Cortex of kidney (tissue), 1 donor: ENCODE results near the gene TRIM10.
"Not testable (repeated sequence)": the region's sequence is repeated elsewhere in the genome, so short reads cannot be mapped to it uniquely, and the experiment has no call there.

Experiments
- DNase-seq: peaks from one replicate; lab custom pipeline; 2025; lab: John Stamatoyannopoulos, UW

Gene TRIM10

DNA sequence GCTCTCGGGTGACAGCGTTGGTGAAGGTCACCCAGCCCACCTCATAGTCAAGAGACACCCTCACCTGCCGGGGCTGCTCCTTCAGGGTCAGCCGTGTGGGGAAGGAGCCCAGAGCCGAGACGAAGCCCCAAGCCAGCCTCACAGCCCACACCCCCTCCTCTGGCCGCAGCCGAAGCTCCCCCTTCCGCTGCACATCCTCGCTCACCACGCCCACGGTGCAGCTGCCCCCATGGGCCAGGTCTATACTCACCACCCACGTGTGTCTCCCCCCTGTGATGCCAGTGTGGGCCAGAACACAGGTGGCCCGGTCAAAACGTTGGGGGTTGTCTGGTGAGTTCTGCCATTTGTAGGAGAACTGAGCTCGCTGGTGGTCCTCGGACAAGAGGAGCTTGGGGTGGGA lies 7.0 kb downstream of the TRIM10 start:
- DNase-seq: no peak

DNA sequence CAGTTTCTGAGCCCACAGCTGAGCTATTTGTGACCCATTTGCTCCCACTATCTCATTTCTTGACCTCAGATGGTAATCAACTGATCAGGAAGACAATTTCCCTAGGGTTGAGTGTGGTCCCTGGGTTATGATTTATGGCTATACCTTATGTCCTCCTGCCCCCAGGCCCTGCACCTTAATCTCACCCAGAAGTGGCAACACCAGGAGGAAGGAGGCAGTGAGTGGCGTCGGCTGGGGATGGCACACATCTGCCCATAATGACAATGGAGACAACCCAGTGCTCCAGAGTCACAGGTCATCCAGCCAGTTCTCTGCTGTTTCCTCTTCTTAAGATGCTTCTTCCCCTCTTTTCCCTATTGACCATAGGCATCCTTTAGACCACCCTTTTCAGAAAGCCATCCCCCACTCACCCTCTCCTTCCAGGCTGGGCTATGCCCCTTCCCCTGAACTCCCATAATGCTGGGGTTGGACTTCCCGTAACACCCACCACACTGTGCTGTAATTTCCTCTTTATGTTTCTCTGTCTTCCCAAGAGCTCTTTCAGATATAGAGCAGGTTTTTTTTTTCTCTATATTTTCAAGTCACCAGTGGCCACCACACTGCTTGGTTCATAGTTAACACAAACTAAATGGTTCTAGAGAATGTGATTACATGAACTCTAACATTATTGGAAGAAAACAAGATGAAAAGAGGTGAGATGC lies 8.0 kb downstream of the TRIM10 start:
- no peak for DNase-seq

DNA sequence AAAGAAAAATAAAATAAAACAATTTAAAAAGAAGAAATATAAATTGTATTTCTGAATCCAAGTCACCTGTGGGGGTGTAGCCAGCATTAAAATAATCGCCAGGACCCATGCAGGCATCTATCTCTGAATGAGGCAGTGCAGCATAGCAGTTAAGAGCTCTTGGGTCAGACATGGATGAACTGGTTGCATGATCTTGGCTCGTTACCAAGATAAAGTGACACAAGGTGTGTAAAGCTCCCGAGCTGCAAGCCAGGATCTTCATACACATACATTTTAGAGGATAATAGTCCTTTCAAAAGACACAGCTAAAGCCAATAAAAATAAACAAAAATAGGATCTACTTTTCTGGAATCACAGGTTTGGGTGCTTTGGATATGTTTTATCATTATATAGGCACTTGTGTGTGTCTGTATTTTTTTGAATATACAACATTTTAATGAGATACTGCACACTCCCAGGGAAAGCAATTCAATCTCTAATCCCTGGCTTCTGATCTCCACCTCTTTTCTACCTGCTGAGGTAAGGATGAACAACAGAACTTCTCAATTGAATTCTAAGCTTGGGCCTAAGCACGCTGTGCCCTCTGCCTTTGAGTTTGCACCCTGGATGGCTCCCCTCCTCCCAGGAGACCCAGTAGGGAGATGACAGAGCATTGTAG lies 8.9 kb downstream of the TRIM10 start:
- DNase-seq: no peak

DNA sequence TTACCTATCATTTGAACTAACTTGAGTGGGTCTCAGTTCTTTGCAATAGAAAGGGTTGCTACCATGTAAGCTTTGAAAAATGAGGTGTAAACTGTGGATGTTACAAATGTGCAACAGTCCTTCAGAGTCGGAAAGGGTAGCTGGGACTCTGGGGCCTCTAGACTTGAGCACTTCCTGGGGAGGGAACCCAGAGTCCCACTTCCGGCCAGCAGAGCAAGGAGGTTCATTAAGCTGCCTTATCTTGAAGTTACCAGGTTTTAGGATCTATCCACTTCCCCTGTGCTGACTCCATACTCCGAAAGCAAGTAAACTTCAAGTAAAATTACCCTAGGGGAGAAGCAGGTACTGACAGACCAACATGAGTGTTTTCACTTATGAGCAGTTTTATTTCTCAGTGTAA lies 9.4 kb downstream of the TRIM10 start:
- no peak for DNase-seq

DNA sequence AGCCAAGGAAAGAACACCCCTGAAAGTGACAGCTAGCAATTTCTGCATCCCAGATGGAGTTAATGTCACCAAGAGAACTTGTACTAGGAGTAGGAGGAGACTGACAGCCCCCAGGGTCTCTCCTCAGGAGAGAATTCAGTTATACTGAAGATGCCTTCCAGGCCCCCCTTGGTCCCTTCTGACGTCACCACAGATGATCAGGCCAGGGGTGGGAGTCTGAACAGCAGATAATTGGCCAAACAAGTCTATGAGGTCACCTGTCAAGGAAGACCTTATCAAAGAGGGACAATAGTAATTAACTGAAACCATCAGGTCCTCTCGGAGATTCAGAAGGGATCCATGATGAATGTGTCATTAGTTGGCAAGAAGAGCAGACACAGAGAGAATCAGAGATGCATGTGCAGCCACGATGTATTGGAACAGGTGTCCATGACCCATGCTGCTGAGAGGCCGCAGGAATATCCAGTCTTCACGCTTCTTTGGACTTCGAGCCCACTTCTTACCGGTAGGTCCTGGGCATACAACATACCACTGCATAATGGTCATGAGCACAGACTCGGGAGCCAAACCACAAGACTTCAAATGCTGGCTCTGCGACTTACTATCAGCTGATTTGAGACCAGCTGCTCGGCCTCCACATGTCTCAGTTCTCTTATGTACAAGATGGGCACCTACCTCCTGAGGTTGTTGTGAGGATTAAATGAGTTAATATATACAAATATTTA lies 10.2 kb downstream of the TRIM10 start:
- no peak for DNase-seq

DNA sequence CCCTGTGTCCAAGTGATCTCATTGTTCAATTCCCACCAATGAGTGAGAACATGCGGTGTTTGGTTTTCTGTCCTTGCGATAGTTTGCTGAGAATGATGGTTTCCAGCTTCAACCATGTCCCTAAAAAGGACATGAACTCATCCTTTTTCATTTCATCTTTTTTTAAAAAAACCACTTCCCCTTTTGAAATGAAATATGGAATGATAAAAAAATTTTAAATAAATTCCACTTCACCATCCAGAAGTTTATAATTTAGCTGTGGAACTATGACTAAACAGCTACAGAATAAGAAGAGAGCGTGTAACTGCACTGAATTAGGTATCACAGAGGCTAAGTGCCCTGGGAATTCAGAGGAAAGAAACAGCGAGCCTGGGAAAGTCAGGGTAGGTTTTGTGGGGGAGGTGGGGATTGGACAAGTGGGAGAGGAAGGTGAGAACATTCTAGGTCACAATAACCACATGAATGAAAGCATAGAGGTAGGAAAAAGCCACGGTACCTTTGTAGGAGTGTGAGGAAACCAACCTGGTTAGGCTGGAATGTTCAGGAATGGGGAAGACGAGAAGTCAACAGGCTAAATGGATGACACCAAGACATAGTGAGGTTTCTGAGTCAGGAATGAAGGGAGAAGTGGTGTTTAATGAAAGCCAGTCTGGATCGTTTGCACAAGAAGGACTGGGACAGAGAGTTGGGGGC lies 11.0 kb downstream of the TRIM10 start:
- no peak for DNase-seq

DNA sequence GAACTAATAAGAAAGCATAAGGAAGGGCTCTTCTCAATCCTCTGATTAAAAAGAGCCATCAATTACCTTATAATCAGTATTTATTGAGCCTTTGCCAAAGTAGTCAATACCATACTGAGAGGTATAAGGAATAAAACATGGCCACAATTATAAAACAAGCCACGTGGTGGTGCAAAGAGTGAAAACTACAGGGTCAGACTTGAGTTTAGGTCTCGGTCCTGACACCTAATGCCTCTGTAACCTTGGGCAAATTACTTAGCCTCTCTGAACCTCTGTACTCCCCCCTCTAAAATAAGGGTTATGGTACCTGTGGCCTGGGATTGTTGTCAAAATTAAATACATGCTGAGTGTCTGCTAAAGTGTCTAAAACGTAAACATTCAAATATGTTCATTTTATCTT lies 11.8 kb downstream of the TRIM10 start:
- DNase-seq: no peak

DNA sequence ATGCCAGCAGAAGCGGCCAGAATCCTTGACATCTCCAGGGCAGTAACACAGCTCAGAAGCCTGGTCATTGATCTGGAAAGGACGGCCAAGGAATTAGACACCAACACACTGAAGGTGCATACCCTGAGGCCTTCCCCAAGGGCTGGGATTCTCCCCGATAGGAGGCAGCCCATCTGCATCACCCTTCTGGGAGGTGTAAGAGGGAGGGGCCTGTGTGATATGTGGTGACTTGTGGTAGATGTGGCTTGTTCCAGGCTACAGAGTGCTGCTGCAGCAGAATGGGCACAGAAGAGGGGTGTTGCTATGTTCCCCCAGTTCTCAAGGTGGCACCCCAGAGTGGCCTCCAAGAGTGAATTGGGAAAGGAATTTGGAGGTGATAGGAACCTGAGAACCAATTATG lies 13.9 kb downstream of the TRIM10 start:
- no peak for DNase-seq

DNA sequence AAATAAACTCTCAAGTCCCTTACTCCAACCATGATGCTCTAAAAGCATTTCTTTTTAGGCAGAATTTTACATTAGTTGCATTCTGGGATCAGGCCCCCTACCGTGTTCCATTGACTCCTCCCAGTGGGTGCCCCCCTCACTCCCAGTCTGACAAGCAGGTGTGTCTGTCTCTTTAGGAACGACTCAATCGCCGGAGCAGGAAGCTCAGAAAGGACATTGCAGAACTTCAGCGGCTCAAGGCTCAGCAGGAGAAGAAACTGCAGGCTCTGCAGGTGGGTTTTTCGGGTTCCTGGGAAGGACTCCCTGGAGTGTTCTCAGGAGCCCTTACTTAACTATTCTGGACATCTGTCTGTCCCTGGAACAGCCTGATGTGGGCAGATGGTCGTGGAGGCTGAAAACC lies 15.2 kb downstream of the TRIM10 start:
- DNase-seq: no peak

DNA sequence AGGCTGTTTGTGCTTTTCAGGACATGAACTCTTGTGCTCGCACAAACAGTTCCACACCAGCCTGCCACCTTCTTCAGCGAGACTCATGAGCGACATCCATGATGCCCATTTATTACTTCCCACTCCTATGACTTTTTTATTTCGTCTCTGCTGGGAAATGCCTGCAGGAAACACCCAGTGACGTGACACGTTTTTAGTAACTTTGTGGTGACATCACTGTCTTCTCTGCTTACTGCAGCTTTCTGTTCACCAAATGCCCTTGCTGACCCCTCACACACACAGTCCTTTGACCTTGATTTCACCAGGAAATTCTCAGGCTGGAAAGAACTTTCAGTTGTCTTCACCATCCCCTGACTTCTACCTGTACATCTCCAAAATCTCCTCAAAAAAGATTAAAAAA lies 16.2 kb downstream of the TRIM10 start:
- DNase-seq: no peak

DNA sequence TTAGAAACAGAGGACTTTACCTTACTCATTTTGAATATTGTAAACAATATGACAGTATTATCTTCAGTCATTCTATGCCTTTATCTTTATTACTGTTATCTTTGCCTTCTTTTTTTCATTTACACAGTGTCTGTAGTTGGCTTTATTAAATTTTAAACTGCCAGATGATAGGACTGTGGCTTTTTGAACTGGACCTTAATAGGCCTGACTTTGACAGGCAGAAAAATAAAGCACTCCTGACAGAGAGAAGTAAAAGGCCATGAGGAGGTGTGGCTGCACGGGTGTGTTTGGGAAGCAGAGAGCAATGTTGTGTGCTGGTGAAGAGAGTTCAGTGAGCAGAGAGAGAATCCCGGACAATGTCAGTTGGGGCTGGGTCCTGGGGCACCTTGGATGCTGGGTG lies 17.2 kb downstream of the TRIM10 start:
- DNase-seq: no peak

DNA sequence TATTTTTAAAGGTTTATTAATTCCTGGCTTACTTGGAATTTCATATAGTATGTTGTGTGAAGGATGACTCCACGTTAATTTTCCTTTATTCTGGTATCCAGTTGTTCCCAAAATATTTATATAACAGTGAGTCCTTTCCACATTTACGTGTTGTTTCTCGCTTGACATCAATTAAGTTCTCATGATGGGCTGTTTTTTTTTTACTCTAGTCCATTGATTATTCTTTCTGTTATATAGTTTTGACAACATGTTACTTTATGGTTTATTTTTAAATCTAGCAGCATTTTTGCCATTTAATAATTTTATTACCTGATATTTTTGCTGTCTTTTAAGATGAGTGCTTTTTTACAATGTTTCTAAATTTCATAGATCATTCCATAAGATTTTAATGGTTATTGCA lies 18.3 kb downstream of the TRIM10 start:
- no peak for DNase-seq

DNA sequence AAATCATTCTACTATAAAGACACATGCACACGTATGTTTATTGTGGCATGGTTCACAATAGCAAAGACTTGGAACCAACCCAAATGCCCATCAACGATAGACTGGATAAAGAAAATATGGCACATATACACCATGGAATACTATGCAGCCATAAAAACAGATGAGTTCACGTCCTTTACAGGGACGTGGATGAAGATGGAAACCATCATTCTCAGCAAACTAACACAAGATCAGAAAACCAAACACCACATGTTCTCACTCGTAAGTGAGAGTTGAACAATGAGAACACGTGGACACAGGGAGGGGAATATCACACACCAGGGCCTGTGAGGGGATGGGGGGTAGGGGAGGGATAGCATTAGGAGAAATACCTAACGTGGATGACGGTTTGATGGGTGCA lies 20.8 kb downstream of the TRIM10 start:
- DNase-seq: not testable (repeated sequence)

DNA sequence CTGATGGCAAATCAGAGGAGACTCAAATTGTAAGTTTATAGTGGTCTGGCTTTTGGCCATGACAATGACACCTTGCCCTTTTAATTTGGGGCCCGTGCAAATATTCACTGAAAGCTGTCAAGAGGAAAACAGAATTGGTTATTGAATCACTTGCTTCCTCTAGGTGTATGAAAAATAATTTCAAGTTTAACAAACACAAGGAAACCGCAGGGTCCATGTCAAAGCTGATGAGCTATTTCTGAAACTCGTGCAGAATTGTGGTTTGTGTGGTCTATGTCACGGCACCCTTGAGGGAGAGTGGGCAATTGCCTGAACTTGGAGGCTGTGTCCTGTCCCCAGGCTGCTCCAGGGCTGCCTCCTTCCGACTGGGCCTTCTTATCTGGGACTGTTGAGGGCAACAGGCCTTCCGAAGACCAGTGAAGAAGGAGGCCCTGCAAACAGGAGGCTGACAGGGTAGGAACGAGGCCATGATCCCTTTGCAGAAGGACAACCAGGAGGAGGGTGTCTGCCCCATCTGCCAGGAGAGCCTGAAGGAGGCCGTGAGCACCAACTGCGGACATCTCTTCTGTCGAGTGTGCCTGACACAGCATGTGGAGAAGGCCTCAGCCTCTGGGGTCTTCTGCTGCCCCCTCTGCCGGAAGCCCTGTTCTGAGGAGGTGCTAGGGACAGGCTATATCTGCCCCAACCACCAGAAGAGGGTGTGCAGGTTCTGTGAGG lies 24.3 kb downstream of the TRIM10 start:
- DNase-seq: no peak

DNA sequence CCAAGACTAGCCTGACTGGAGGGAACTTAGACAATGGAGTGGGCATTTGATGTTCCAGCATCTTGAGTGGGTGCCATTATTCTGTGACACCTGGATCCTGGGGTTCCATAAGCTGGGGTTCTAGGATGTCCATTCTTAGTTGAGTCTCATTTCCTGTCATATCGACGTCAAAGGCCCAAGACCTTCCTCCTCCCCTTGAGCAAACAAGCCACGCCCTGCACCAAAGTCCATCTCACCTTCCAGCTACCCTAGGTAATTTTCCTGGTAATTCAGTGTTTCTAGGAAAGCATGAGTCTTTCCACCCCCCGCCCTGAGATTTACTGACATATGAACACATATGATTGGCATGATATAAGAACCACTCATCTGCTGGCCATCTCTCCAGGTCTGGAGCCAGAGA lies 25.3 kb downstream of the TRIM10 start, which contains the start of gene TRIM40:
TRIM40 (plus strand) TSS at position 384 of the 400 bp plus-strand sequence. CDS start 897 bp downstream, outside the sequence.
- no peak for DNase-seq

DNA sequence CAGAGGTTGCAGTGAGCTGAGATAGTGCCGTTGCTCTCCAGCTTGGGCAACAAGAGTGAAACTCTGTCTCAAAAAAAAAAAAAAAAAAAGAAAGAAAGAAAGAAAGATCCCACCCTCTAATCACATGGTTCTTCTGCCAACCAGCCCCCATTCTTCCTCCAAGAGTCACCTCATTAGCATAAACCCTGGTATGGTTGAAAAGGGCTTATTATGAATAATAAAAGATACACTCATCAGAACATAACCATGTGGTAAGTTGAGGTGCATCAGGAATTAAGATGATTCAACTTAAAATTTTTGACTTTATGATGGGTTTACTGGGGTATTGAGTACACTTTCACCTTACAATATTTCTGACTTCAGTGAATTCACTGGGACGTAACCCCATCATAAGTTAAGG lies 25.9 kb downstream of the TRIM10 start:
- no peak for DNase-seq

DNA sequence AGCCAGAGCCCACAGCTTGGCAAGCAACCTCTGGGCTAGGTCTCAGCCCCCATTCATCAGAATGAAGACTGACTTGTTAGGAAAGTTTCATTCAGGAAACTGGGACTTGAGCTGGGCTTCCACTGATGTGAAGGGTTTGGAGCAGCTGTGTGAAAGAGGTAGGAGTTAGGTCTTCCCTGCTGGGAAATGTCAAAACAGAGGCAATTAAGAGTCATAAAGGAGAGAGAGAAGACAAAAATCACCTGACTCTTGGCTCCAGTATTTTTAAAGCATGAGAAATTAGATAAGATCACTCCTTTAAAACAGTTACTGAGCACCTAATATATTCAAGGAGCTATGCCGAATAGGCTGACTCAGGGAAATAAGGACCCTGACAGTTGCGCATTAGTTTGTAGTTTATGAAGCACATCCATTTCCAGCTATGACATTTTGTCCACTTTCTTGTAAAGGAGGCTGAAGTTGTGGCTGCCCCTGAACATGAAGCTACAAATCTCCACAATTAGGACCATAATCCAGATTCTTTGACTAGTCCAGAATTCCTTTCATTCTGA lies 29.0 kb downstream of the TRIM10 start:
- no peak for DNase-seq

DNA sequence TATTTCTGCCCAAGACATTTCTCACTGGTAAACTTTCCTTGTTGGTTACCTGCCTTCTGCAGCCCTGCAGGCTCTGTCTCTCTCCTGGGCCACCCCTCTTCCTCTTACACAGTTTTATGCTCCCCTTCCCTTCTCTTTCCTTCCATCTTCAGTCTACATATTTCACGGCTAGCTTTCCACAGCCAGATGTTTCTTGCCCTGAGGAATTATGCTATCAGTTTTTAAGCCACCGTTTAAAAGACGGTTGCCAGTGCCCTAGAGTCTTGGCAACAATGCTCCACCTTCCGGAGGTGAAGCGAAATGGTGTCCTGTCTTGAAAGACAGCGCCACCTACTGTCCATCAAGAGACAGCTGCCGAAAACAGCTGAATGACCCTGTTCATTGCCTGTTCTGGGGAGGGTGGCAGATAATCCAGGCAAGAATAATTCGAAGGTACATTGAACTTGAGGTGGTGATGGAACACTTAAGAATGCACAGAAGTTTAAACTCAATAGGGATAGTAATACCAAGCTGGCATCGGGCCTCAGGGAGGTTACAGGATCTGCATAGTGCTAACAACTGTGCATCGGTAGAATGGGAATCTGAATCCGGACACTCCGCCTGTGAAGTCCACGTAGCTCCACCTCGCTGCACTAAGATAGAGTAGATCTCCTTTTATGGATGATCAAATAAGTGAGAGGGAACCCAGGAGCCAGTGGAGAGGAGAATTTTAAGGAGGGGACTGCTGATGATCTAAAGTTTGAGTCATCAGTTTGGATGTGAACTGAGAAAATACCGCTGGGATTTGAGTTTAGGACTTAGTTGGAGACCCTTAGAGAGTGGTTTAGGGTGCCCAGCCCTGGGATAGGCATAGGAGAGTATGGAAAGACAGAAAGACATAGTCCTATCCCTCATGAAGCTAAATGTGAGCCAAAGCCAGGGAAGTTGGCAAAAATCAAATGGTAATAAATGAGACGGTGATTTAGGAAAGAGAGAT lies 29.8 kb downstream of the TRIM10 start:
- DNase-seq: no peak

DNA sequence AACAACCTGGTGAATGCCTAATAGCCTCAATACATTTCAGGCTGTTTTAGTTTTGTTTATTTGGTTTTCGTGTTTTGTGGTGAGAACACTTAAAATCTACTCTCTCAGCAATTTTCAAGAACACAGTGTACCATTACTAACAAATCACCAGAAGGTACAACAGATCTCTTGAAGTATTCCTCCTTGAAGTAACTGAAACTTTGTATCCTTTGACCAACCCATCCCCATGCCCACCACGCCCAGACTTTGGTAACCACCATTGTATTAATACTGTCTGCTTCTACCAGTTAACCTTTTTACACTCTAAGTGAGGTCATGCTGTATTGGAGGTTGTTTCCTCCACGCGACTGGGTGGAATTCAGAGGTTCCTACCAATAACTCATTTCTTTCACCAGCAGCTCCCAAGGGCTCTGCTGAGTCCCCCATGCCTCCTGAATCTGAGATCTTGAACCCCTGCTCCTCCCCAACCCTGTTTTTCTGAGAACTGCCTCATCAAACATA lies 30.8 kb downstream of the TRIM10 start:
- DNase-seq: no peak
